IPS-11a (cell line): ENCODE results near the gene MAP4K4.
"Not testable (repeated sequence)": the region's sequence is repeated elsewhere in the genome, so short reads cannot be mapped to it uniquely, and the experiment has no call there.

Experiments
- H3K4me3 ChIP-seq: one replicate; pipeline ENCODE4 v1.5.1; 2013; ENCODE audit warnings: low read depth, low read length, control low read depth

MAP4K4 gene

GRCh38 chr2:101741775-101742520, 44.4 kb downstream of the MAP4K4 start:
- H3K4me3 ChIP-seq: no peak overlapping the region

GRCh38 chr2:101742547-101742946, 45.0 kb downstream of the MAP4K4 start:
- H3K4me3 ChIP-seq: no peak overlapping the region

GRCh38 chr2:101743288-101743687, 45.8 kb downstream of the MAP4K4 start:
- H3K4me3 ChIP-seq: no peak overlapping the region

GRCh38 chr2:101744832-101745231, 47.3 kb downstream of the MAP4K4 start:
- H3K4me3 ChIP-seq: no peak overlapping the region

DNA sequence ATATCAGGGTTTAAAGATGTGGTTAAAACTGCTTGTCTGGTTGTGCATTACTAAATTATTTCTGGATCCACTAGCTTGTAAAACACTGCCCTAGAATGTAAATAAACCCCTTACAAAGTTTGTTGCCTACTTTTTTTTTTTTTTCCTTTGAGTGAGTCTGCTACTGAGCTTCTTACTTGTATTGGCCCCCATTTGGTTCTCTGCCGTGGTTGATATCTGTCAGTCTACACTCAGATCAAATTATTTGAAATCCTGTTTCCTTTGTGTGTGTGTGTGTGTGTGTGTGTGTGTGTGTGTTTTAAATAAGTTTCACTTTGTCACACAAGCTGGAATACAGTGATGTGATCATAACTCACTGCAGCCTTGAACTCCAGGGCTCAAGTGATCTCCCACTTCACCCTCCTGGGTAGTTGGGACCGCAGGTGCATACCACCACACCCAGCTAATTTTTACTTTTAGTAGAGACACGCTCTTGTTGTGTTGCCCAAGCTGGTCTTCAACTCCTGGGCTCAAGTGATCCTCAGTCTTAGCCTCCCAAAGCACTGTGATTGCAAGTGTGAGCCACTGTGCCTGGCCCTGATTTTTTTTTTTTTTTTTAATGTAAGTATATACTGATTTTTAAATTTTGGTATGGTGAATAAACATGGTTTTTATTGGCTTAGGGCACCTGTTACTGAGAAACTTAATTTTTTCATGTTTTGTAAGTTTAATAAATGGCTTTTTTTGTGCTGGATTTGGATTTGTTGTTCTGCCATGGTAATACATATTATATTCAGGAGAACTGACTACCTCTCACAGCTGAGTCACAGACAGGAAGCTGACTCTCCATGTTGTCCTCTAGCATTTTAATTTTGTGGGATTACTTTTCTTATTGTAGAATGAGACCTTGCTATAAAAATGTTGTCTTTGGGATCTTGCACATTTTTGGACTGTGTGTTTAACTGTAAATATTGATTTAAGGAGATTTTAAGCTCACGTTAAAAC, 48.5 kb downstream of the MAP4K4 start:
- no peak overlapping the region for H3K4me3 ChIP-seq

DNA sequence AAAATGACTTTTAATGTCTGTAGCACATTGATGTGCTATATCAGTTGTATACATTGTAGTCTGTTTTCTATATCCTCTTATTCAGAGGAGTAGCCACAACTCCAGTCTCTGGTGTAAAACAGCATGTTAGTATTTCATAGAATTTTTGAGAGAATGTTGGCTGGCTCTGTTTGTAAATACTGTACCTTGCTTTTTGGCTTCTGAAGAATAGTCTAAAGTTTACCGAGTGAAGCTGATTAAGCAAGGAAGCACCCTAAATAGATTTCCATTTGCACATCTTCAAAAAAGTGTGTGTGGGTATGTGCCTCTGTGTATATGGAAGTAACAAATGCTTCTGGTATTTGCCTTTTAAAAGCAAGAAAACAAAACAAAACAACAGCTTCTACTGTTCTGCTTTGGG, 50.5 kb downstream of the MAP4K4 start:
- no peak overlapping the region for H3K4me3 ChIP-seq

GRCh38 chr2:101748462-101748861, 51.0 kb downstream of the MAP4K4 start:
- H3K4me3 ChIP-seq: not testable (repeated sequence)

- H3K4me3 ChIP-seq: no peak overlapping the region
These were observed 53.2 kb downstream of the MAP4K4 start for GRCh38 chr2:101750688-101751087.

- no peak overlapping the region for H3K4me3 ChIP-seq
These were observed 53.8 kb downstream of the MAP4K4 start for GRCh38 chr2:101751276-101751815.

GRCh38 chr2:101751875-101752619, 54.5 kb downstream of the MAP4K4 start:
- H3K4me3 ChIP-seq: no peak overlapping the region

DNA sequence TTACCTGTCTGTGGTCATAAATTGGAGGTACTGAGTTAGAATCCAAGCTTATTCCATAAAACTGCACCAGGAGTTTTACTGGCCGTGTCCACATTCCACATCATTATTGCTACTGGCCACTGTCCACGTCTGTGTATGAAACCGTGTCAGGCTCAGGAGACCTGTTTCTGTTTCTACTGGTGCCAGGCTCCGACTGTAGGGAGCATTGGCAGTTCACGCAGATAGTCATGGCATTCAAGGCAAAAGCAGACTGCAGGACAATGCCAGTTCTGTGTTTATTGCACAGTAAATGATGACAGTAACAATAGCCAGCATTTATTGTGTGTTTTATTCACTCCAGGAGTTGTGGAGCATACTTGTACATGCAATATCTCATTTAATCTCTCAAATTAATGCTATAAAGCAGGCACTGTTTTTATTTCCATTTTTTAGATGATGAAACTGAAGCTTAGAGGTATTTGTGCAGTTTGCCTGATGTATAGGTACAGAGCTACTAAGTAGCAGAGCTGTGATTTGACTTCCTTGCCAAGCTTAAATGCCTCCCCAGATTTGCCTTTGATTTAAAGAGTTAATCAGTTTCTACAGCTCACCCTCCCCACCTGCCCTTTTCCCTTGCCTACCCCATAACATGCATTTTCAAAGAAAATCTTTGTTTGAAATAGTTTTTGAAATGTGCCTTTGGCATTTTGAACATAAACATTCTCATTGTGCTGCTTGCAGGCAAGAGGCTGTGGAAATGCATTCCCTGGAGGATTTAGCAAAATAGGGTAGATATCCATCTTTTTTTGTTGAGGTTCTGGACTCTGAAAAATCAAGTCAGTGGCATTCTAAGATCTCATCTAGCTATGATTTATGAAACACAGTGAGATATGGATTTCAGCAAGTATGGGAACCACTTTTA, 55.5 kb downstream of the MAP4K4 start:
- no peak overlapping the region for H3K4me3 ChIP-seq

DNA sequence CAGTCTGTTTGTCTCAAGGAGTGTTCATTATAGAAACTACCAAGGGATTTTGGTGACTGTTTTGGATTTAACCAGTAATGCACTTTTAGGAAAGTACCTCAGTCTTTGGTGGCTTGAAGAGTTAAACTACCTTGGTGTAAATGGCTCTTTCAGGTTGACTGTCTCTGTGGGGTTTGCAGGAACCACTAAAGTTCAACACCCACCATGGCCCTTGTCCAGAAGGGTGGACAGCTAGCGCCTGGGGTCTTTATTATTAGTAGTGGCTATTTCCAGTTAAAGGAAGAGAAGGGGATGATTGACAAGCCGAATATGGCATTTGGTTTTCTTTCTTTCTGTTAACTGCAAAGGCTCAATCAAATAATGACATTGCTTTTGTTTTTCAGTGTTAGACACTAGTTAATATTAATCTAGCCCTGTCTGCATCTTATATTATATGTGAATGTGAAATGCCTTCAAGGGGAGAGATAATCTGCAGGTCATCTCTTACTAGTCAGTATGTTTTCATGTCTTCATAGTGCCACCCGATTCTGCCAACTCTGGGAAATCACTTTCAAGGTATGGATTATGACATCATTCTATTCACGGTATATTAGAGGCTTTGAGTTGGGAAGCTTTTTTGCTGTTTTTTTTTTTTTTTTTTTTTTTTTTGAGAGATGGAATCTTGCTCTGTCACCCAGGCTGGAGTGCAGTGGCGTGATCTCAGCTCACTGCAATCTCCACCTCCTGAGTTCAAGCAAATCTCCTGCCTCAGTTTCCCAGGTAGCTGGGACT, 56.4 kb downstream of the MAP4K4 start:
- no peak overlapping the region for H3K4me3 ChIP-seq

DNA sequence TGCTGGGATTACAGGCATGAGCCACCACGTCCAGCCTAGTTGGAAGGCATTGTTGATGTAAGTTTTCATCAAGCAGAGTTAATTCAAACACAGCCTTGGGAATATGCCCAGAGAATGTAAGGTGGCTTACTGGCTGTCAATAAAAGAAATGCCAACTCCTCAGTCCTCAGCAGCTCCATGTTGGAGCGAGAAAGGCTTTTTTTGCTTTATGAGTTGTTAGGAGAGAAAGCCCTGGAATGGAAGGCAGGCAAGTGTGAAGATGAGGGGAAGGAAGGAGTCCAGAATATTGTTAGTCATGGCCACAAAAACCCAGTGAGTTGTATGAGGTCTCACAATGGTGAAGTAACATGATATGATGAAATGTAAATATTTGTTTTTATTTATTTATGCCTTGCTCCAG, 57.1 kb downstream of the MAP4K4 start:
- H3K4me3 ChIP-seq: no peak overlapping the region

DNA sequence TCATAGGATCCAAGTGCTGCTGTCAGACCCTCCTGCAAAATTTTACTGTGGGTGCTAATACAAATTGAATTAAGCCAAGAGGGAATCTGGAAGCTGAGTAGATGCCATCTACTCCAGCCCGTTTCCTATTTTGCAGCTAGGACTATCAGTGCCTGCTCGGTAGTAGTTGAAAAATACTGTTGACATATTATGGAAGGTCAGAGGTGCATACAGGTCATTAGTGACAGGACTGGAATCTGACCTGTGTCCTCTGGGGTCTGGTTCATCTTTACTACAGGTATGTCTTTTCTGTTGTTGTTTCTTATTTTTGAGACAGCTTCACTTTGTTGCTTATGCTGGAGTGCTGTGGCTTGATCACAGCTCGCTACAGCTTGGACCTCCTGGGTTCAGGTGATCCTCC, 58.8 kb downstream of the MAP4K4 start:
- no peak overlapping the region for H3K4me3 ChIP-seq

GRCh38 chr2:101758001-101758400, 60.5 kb downstream of the MAP4K4 start:
- no peak overlapping the region for H3K4me3 ChIP-seq

GRCh38 chr2:101759162-101759561, 61.7 kb downstream of the MAP4K4 start:
- no peak overlapping the region for H3K4me3 ChIP-seq

- no peak overlapping the region for H3K4me3 ChIP-seq
These were observed 65.1 kb downstream of the MAP4K4 start for GRCh38 chr2:101762451-101763171.

DNA sequence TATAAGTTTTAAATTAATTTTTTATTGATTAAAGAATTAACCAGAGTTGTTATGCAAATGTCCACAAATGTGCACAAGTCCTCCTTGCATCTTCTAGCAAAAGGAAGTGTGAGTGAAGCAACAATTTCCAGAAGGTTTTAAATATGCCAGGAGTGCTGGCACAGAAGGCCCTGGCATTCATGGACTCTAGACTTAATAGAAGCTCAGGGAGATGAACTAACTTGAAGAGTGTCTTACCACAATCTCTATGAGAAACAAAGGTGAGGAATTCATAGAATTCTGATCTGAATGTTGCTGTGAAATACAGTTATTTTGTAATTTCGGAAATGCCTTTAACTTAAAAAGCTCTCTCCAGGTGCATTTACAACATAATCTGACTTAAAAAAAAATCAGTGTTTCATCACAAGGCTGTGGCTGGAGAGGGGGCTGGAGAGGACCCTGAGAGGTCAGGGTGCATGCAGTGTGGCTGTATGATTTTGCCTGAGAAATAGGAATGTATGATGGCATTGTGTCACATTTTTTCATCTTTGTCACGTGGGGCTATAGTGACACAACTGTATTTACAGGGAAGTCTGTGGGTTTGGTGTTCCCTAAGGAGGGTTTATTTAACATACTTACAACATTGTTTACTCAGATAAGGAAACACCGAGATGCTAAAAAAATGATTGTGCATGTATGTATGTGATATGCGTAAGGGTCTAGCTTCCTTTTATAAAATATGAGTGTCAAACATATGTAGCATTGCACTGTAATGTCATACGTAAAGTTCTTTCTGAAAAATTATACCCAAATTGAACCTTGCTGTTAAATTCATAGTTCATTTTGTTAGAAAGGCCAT, 66.2 kb downstream of the MAP4K4 start:
- H3K4me3 ChIP-seq: no peak overlapping the region
